ENCODE measurements around the gene UBA7.

UBA7 gene

DNA sequence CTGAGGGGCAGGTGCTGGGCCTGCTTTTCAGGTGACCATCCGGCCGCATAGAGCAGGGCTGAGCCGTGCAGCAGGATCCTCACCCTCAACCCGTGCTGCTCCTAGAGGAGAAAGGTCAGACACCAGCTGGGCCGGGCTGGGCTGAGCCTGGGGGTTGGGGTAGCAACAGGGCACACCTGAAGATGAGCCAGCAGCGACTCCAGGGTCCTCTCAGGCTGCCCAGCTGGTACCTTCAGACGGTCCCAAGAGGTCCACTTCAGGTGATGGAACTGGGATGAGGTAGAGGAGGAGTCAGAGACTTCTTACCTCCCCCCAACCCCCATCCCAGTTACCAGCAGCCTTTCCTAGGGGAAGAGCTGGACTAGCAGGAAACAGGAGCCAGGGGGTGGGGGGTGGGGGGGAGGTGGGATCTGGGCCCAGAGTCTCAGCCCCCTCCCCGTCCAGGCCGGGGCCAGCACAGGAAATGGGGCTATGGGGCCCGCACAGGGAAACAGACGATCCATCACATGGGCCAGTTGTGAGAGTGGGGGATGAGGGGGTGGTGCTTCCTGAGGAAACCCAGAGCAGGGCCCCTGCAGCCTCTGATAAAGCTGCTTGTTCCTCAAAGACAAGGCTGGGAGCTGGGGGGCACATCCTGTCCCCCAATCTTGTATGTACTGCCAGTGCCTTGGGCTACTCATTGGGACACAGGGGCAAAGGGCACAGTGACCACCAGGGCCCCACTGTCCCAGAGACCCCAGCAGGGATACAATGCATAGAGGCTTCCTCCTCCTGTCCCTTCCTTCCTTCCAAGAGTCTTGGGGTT, 7.7 kb downstream of the UBA7 start:
- no peak for DNase-seq

DNA sequence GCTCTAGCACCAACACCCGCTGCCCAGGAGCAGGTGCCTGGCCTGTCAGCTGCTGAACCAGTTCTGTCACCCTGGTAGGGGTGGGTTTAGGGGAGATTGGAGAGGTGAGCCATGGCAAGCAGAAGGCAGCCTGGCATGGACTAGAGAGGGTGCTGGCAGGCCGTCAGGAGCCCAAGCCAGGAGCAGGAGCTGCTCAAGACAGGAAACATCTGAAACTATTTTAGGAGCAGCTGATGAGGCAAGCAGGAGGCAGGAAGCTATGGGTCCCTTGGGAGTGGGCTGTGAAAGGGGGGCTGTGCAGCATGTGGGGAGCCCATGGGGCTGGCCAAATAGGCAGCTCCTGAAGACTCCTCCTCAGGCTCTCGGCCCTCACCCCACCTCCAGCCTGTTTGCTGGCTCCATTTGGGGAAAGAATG, 8.4 kb downstream of the UBA7 start:
- DNase-seq: no peak

DNA sequence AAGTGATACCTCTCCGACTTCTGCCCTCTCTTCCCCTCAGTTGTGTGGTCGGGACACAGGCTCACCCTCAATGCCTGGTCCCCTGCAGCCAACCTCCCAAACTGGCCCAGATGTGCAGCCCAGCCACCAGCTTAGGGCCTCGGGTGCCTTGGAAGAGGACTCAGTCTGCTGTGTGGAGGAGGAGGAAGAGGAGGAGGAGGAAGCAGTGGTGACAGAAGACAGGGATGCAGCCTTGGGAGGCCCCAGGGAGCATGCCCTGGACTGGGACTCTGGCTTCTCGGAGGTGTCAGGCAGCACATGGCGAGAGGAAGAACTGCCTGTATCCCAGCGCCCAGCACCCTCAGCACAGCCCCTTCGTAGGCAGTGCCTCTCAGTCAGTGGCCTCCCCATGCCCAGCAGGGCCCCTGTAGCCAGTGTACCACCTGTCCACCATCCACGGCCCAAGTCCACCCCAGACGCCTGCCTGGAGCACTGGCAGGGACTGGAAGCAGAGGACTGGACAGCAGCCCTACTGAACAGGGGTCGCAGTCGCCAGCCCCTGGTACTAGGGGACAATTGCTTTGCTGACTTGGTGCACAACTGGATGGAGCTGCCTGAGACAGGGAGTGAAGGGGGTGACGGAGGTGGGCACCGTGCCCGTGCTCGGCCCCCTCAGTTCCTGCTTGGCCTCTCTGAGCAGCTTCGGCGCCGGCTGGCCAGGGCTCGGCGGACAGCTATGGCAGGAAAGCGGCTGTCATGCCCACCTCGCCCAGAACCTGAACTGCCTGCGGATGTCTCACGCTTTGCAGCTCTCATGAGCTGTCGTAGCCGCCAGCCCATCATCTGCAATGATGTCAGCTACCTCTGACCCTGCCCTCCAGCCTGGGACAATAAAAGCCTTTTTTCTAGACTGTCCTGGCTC, 9.4 kb downstream of the UBA7 start:
- DNase-seq: no peak

DNA sequence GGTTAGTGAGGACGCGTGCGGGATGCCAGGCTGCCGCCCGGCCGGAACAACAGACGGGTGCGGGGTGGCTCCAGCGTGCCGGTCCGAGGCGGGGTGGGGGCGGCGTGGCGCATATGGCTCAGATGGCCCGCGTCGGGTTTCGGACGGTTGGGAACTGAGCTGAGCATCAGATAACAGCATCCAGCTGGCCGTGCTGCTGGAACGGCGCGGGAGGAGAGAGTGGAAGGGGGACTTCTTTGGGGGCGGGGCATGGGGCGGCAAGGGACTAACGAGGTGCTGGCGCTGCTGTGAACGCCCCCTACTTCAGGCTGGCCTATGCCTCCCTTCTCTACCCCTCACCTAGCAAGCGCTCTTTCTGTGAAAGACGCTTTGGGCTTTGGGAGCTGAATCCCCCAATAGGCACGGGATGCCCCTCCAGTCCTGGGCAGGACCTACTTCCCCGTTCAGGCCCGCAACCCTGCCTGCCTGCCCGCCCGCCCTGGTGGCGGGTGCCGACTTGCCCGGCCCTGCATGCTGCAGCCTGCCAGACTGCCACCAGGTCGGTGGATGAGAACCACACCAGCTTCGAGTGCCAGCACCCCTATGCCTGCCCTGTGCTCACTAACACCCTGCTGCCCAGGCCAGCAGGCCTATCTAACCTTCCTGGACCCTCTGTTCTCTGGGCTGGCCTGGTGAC, 10.2 kb downstream of the UBA7 start:
- no peak for DNase-seq

DNA sequence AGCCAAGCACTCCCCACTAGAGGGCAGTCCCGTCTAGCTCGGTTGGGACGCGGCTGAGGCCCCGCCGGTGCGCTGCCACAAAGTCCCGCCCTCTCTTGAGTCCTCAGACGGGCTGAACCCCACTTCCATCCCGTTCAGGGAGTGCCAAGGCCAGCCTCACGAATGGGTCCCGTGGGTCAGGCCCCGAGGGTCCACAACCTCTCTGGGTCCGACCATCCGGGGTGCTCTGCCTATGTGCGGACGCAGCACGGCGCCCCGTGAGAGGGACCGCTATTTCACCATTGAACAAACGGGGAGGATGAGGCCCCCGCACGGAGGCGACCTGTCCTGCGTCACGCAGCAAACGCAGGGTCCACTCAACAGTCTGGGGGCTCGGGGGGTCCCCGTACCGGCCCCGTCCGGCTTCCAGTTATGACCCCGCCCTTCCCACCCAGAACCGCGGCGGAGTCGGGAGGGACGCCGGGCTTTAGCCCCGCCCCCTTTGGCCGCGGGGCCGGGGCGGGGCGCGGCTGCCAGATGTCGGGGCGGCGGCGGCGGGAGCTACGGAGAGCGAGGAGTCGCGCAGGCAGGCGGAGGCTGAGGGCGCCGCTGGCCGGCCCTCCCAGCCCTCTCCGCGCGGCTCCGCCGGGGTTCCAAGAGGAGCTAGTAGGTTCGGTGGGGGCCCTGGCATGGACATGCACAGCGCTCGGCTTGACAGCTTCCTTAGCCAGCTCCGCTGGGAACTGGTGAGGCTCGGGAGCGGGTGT, 10.9 kb downstream of the UBA7 start, which contains the start of gene INKA1:
Gene INKA1, plus strand, starts transcription at position 543 of the 746 bp plus-strand sequence. Its CDS starts 132 bp downstream, at position 675.
- peak; percentile 27 for DNase-seq

DNA sequence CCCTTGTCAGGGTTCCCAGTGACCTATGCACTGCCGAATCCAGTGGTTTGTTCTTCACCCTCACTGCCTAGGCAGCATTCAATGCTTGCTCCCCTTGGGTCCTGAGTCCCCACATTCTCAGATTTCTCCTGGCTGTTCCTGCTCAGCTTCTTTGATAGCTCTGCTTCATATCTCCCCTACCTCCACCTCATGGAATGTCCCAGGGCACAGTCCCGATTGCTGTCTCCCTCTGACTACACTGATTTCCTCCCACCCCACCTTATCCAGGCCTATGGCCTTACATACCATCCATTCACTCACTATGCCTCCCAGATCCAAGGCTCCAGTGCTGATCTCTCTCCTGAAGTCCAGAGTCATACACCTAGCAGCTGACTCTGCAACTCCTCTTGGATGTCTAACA, 12.6 kb downstream of the UBA7 start:
- no peak for DNase-seq

DNA sequence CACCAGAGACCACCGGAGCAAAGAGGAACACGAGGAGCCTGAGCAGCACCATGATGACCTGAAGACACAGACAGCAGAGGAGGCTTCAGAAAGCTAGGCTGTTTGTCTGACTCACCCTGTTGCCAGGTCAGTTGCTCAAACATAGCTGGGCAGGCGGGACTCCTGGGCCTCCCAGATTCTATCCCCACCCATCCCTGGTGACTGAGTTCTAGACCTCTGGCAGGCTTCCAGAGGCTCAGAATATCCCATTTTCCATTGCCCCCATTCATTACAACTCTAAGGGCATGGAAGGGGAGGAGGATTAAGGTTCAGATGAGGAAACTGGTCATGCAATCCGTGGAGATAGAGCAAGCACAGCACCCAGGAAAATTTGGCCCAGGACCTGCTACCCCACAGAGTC, 14.0 kb downstream of the UBA7 start, which contains the start of gene CDHR4:
Gene CDHR4, minus strand, starts transcription at position 113 of the 400 bp plus-strand sequence. Its CDS starts 61 bp downstream, at position 52.
- no peak for DNase-seq

DNA sequence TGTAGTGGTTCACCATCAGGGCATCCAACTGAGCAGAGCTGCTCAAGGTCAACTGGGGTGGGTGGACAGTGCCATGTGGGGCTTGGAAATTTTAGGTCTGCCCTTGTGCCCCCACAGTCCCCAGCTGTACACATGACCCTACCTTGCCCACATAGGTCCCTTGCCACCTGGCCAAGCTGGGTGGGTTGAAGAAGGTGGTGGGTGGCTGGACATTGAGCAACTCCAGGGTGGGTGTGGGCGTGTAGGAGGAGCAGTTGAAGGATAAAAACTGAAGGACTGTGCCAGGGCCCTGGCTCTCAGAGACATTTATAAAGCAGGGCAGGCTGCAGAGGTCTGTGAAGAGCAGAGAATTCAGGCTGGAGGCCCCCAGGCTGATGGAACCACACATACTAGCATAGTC, 14.6 kb downstream of the UBA7 start:
- DNase-seq: no peak

DNA sequence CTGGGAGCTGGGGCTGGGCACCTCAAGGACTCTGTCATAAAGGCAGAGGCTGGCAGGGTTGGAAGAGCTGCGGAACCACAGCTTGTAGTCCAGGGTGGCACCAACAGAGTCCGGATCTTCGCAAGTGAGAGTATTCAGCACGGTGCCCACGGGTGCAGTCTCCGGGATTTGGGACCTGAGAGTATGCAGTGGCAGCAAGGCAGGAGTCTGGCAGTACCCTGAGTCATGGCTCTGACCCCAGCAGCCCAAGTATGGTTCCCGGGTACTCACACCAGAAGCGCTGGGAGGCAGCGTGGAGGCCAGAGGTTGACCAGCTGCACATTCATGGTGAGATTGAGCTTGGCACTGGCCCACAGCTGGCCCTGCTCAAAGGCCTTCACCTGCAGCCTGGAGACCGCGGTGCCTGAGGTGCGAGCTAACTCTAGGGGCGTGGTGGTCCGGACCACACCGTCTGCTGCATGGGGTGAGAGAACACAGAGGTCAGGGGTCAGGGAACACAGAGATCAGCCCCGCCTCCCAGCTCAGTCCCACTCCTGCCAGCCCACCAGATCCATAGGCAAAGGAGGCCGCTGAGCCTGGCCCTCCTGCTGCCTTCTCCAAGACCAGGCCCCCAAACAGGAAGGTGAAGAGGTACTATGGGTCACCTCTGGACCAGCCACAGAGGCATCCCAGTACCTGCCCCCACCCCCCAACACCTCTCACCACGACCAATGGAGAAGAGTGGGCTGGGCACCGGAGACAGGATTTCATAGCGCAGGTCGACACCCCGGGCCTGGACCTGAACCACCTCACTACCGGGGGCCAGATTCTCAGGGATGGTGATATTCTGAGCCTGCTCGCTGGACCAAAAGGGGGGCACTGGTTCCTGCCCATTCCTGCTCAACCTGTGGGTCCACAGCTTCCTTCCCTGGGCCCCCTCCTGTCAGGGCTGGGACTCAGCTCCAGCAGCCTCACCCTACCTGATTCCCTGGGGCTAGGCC, 18.5 kb downstream of the UBA7 start:
- no peak for DNase-seq

DNA sequence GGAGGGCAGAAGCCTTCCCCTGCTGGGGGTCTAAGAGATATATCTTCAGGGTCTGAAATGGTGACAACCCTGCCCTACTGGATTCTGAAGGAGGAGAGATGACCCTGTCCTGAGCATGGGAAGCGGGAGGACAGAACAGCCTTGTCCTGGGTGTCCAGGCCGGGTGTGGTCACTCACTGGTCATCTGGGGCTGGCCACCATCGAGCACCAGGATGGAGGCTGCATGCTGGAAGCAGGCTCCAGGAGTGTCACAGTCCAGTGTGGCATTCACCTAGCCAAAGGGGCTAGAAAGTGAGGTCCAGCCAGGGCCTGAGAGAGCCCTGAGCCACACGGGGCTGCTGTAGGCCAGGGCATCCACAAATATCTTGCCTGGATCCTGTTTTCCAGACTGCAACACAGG, 19.3 kb downstream of the UBA7 start:
- DNase-seq: no peak

DNA sequence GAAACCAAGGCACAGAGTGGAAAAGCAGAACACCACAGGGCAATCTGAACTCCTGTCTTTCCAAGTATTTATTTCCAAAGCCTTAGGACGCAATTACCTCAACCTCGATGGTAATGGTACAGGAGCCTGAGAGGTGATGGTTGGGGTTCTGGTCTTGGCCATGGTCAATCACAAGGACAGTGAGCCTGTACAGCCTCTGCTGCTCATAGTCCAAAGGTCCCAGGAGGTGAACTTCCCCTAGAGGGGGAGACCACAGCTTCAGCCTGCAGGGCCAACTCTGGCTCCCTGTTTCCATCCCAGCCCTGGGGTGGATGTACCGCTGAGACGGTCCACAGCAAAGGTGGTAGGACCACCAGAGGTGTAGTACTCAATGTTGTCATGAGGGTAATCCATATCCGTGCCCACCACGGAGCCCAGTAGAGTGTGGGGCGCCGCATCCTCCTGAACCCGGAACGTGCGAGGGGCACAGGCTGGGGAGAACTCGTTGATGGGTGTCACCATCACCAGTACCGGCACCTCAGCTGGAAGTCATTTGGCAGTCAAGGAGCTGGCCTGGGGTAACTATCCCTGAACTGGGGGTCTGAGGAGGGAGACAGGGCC, 20.2 kb downstream of the UBA7 start:
- no peak for DNase-seq

DNA sequence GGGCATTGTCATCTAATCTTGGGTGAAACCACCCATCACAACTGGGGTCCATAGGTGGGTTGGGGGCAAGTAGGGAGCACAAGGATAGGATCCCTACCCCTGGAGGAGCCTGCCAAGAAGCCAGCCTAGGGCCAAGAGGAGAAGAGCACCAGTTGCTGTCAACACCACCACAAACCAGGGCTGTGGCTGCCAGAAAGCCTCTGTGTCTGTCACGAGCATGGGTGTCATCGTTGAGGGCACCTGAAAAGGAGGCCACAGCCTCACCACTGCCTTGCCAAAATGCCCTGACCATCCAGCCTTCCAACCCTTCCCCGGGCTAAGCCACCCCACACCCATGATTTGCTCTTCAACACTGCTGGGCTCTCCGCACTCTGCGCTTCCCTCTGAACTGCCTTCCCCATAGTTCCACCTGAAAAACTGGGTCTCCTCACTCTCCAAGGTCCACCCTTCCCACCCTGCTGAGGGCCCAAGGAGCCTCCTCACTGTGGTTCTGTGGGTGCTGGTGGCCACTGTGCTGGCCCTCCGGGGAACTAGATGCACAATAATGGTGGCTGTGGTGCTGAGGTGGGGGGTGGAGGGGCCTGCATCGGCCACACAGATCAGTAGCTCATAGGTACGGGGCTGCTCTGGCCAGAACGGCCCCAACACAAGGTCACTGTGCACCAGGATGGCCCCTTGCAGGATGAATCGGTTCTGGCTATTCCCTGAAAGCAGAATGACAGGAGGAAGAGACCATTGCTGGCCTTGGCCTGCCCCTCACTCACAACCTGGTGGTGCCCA, 21.2 kb downstream of the UBA7 start:
- no peak for DNase-seq

DNA sequence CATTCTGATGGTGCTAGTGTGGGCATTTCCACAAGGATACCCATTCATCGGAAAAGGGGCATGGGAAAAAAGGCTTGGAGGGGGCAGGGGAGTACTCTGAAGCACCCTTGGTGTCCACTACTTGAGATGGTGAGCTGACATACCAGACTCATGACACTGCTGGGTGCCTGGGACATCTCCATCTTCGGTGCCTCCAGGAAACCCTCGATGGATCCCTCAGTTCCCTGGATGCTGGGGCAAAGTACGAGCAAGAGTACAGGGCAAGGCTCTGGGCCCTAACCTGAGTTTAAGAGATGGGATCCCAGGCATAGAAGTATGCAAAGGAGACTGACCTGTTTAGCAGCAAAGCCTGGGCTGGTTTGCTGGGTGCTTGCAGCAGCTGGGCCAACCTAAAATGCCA, 22.2 kb downstream of the UBA7 start:
- DNase-seq: no peak

DNA sequence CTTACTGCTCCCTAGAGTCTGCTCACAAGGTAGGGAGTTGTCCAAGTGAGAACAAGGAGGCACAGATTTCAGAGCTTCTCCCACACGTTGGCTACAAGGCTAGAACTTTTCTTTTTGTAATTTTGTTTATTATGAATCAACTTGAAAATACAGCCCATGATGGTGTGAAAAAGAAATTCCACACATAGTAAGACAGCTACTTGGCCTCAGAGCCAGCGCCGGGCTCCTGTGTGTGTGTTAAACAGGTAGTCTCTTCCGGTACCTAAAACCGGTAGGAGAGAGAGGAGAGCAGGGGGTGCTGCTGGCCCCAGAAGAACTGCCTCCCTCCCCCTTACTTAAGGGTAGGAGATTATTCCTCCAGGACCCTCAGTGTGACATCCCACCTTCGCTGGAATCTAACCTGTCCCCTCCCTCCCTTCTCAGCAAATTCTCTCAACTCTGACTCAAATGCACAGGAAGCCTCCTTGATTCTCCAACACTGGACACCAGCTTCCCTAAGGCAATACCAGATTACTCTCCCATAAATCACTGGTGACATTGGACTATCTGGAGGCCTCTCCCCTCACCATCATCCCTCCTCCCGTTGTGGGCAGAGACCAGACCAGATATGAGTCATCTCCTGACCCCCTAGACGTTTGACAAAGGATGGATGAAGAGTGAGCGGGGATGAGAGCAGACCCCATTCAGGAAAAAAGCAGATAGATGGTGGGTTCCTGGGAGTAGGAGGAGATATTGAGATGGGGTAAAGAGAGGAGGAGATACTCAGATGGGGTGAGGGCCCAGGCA, 22.9 kb downstream of the UBA7 start:
- no peak for DNase-seq

DNA sequence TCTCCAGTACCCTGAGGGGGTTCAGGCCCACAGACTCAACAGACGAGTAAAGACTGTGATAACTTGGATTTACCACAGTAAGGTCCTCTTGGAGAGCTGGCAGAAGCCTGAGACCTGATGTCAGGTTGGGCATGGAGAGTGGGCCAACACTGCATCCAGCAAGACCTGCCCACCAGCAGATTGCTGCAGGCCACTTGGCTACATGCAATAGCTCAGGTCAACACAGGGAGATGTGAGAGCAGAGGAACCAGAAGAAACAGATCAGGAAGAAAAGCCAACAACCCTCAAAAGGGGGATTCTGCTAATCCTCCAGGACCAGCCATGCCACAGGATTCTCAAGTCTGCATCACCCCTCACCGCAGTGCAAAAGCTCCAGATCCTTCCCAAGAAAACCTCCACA, 25.7 kb downstream of the UBA7 start:
- no peak for DNase-seq

DNA sequence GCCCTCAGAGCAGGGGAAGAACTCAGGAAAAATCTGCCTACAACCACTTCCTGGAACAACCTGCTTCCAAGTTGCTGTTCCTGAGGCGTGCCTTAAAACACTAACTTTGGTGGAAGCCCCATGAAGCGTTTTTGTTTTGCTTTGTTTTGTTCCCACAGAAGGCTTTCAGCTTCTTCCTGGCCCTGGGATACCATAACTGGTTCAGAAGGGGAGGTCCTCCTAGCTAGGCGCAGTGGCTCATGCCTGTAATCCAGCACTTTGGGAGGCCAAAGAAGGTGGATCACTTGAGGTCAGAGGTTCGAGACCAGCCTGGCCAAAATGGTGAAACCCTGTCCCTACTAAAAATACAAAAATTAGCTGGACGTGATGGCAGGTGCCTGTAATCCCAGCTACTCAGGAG, 26.2 kb downstream of the UBA7 start:
- no peak for DNase-seq

DNA sequence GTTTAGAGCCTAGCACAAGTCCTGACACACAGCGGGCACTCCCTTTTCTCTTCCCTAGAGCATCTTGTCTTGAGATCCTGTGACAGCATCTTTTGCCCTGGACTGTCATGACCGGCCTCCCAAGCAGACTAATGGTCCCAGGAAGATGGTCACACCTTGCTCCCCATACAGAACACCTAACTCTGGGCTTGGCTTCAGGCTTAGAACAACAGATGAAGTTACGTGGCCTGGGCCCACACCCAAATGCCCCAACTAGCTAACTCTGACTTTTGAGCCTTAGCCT, 26.6 kb downstream of the UBA7 start:
- DNase-seq: no peak

DNA sequence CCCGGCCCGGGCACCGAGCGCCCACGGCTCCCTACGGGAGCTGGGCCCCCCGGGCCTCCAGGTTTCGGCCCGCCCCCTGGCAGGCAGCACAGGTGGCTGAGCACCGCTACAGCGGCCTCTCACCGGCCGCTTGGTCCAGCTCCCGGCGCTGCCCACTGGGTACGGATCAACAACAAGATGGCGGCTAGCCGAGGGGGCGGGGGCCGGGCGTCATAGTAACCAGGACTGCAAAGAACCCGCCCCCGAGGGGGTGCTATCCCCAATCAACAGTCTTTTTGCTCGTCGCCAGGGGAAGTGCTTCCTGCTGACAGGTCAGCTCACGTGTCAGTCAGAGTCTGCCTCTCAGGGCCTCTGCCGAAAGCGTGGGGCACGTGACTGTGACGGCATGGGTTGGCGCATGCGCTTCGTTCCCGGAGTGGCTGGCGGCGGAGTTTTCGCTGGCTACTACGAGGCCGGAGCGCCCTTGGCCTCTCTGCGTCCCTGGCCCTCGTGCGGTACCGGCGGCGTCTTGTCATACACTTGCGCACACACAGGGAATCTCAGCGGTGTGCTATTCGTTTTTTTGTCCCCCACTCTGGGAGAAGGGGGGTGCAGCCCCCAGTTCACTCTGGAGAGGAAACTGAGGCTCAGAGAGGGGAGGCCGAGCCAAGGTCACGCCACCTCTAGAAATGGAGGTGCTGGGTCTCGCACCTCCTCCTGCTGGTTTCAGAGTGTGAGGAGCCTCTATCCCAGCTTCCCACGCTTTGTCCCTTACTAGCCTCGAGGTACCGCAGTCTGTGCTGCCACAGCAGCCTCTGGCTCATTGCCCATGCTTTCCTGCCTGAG, 27.2 kb downstream of the UBA7 start, which contains the start of gene IP6K1:
Gene IP6K1, minus strand, starts transcription at position 186 of the 825 bp plus-strand sequence. CDS start 38,502 bp downstream, outside the sequence.
- DNase-seq: peak; percentile 95
